HUES64 (cell line): ENCODE data around the gene TRMT1. TPM values are rescaled to one million over a fixed set of nuclear protein-coding genes. Genes with fewer than 3 reads are reported as not detected.
"Not testable (repeated sequence)": the region's sequence is repeated elsewhere in the genome, so short reads cannot be mapped to it uniquely, and the experiment has no call there.

Experiments
- H3K27ac ChIP-seq: 2 replicates; pipeline ENCODE4 v1.7.0; 2013; ENCODE audit warnings: low read depth, low read length, inconsistent platforms
- H3K27me3 ChIP-seq: 2 replicates; pipeline ENCODE4 v1.6.1; 2013; ENCODE audit warnings: mild to moderate bottlenecking, low read length; ENCODE audit not compliant: insufficient read depth
- H3K36me3 ChIP-seq: 2 replicates; pipeline ENCODE4 v1.6.1; 2013; ENCODE audit warnings: mild to moderate bottlenecking, low read length; ENCODE audit not compliant: insufficient read depth
- H3K4me1 ChIP-seq: 2 replicates; pipeline ENCODE4 v1.6.1; 2013; ENCODE audit warnings: mild to moderate bottlenecking, low read length, moderate library complexity; ENCODE audit not compliant: insufficient read depth
- H3K4me3 ChIP-seq: 2 replicates; pipeline ENCODE4 v1.5.1; 2013; ENCODE audit warnings: mild to moderate bottlenecking, low read length, moderate library complexity
- H3K9ac ChIP-seq: 2 replicates; pipeline ENCODE4 v1.6.1; 2013; ENCODE audit warnings: mild to moderate bottlenecking, low read depth, low read length
- H3K9me3 ChIP-seq: 2 replicates; pipeline ENCODE4 v1.6.1; 2013; ENCODE audit warnings: low read depth, low read length; ENCODE audit not compliant: insufficient read depth
- WGBS: fragments of 150-250, 120-280 bp; methylation state at CpG from one replicate; pipeline ENCODE4 v1.1.7; 2013; ENCODE audit warnings: missing lambda C conversion rate; 5-methylcytosine and 5-hydroxymethylcytosine counted together
- polyA plus RNA-seq, 2 experiments: library from polyadenylated mRNA; stranded (reverse); fragments of 50-300 nt; gene quantifications; one replicate each; pipeline ENCODE4 v1.2.3, GENCODE V29; 2013

TRMT1 gene
- polyA plus RNA-seq (2013, experiment 1 of 2) = 53.1 TPM
- polyA plus RNA-seq (2013, experiment 2 of 2) = 43.1 TPM

DNA sequence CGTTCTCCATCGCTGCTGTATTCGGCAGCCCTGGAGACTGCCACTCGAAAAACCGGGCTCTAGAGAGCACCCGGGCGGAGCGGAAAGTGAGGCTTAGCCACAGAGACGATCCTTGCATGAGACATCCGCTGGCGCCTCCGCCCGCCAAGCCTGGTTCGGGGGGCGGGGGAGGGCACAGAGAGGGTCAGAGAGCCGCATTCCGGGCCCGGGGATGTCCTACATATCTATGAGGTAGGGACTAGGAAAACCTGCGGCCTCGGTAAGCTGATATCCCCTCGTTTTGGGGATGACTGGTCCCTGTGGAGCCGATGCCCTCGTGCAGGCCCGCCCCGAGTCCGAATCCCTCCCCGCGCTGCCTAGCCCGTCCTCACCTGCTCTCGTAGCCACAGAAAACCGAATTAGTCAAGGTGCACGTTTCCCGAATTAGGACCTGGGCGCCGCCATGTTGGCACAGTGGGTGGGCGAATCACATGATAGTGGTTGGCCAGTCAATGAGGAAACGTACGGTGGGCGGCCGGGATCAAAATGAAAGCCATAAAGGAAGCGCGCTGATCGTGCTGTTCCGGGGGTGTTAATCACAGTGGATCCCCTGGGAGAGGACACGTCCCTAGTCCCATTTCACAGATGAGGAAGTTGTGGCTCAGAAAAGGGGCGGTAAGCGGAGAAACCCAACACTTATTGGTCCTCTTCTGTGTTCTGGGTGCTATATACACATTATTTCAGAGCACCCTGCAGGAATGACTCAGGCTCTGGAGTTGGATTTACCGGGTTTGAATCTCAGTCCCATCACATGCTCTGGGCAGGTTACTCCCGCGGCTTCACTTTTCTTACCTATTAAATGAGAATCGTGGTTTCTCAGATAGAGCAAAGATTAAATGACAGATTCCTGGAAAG, at the start of gene TRMT1:
TSS of gene TRMT1 (minus strand) at position 459 of the 894 bp plus-strand sequence. CDS start at position 118, 341 bp downstream.
- H3K27me3 ChIP-seq = no peaks in the 10 kb centered on the region
- under 1% methylated on average over 51 of the region's 51 CpGs for WGBS
- peaks cover 39% of the 10 kb centered on the region for H3K36me3 ChIP-seq
- H3K27ac ChIP-seq = peak within 1 kb of the TSS; percentile 93
- peak within 1 kb of the TSS; percentile 88 for H3K4me3 ChIP-seq
- peaks cover 28% of the 10 kb centered on the region for H3K4me1 ChIP-seq
- H3K9me3 ChIP-seq = no peaks in the 10 kb centered on the region
- peak within 1 kb of the TSS; percentile 96 for H3K9ac ChIP-seq

DNA sequence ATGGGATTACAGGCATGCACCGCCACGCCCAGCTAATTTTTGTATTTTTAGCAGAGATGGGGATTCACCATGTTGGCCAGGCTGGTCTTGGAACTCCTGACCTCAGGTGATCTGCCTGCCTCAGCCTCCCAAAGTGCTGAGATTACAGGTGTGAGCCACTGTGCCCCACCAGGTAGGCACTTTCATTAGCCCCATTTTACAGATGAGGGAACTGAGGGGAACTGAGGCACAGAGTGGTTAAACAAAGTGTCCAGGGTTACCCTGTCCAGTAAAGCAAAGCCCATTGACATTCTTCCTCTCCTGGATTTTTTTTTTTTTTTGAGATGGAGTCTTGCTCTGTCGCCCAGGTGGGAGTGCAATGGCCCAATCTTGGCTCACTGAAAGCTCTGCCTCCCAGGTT, 49.6 kb upstream of the TRMT1 start:
- H3K27me3 ChIP-seq, H3K36me3 ChIP-seq, H3K9ac ChIP-seq, H3K9me3 ChIP-seq, H3K4me3 ChIP-seq: not testable (repeated sequence)
- 90% methylated on average over 3 of the region's 3 CpGs for WGBS
- H3K4me1 ChIP-seq = peaks cover 35% of the 10 kb centered on the region
- peak overlapping the region; percentile 46 for H3K27ac ChIP-seq

DNA sequence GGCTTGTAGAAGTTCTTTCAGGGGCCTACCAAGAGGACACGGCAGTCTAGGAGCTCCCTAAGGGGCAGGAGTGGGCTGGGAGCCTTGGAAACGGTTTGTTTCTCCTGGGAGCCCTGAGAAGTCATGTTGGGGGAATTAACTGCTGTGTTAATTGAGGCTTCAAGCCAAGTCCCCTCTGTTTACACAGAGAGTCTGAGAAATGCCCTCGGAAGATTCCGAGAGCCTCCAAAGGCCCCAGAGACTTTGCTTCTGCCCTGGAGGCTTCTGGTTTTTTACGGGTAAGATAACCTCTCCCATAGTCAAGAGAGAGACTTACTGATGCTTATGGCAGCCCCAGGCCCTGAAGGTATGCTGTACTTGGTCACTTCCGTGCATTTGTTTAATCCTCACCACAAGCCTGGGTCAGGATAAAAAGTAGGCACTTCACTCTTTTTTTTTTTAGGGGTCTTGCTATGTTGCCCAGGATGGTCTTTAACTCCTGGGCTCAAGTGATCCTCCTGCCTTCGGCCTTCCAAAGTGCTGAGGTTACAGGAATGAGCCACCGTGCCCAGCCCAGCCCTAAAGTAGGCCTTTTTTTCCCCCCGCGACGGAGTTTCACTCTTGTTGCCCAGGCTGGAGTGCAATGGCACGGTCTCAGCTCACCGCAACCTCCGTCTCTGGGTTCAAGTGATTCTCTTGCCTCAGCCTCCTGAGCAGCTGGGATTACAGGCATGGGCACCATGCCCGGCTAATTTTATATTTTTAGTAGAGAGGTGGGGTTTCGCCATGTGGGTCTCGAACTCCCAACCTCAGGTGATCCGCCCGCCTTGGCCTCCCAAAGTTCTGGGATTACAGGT, 48.8 kb upstream of the TRMT1 start:
- Histone ChIP-seq H3K4me3 (peak overlapping the region; percentile 18), H3K27ac (peak overlapping the region; percentile 98), H3K9ac (peak overlapping the region; percentile 79), H3K9me3 (no peaks in the 10 kb centered on the region), H3K27me3 (no peaks in the 10 kb centered on the region), H3K36me3 (no peaks in the 10 kb centered on the region), H3K4me1 (peaks cover 35% of the 10 kb centered on the region)
- 65% methylated on average over 19 of the region's 19 CpGs for WGBS

DNA sequence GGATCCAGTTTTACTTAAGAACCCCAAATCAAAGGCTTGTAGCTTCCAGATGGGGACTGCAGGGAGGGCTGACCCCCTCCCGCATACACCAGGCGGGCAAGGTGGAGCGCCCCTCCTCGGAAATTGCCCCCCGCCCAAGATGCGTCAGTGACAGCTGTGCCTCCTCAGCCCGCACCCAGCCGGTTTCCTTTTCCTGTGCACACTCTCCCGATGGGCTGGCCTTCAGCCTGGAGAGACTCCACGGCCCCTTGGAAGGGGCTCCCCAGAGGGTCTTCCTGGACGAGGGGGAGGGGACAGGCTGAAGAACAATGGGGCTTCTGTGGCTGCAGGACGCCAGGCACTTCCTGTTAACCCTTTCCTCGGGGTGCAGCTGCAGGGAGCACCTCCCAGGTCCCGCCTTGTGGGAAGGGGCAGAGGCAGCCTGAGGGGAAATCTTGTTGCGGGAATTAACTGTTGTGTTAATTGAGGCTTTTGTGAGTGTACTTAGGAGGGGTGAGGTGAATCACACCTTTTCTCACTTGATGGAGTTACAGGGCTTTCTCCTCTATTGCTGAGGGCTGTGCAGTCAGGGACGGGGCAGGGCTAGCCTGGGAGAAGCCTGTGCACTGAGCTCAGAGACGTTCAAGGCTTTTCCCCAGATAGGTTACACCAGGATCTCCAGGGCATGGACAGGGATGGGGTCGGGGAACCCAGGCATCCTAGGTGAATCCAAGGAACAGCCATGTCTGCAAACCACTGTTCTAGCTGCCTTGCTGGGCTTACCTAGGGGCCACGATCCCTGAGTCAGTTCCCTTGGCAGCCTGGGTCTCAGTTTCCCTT, 48.0 kb upstream of the TRMT1 start:
- no peaks in the 10 kb centered on the region for H3K27me3 ChIP-seq
- peak overlapping the region; percentile 98 for H3K27ac ChIP-seq
- H3K9me3 ChIP-seq = no peaks in the 10 kb centered on the region
- H3K36me3 ChIP-seq = no peaks in the 10 kb centered on the region
- WGBS = 2% methylated on average over 19 of the region's 19 CpGs
- H3K9ac ChIP-seq = peak overlapping the region; percentile 87
- H3K4me1 ChIP-seq = peaks cover 35% of the 10 kb centered on the region
- H3K4me3 ChIP-seq = peak overlapping the region; percentile 51

DNA sequence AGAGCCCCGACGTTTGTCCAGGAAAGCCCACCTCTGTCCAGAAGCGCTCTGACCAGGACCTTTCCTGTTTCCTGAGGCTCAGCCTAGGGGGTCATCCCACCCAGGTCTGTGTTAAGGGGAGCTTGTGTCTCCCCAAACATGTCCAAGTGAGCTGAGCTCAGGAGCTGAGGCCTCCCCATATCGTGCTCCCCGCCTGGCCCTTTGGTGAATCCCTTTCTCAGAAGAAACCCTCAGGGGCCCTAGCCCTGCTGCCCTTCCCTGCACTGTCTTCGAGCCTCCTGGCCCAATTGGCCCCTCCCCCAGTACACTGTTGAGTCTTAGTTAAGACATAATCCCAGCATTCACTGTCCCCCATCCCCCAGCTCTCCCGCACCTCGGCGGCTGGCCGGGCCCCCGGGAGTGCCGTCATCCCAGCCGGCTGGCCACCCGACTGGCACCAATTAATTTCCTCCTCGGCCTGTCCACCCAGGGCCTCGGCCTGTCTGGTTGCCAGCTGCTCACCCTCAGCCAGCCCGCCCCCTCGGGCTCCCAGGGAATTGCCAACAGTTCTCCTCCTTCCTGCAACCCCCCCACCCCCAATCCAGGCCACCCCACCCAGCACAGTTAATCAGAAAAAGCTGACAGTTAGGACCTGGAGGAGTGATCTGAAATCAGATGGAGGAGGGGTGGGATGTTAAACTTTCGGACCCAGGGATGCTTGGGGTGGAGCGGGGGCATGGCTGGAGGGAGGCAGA, 47.2 kb upstream of the TRMT1 start:
- Histone ChIP-seq H3K27ac (peak overlapping the region; percentile 98), H3K4me3 (peak overlapping the region; percentile 51), H3K9me3 (no peaks in the 10 kb centered on the region), H3K27me3 (no peaks in the 10 kb centered on the region), H3K36me3 (no peaks in the 10 kb centered on the region), H3K9ac (peak overlapping the region; percentile 87), H3K4me1 (peaks cover 35% of the 10 kb centered on the region)
- WGBS = 2% methylated on average over 20 of the region's 20 CpGs

DNA sequence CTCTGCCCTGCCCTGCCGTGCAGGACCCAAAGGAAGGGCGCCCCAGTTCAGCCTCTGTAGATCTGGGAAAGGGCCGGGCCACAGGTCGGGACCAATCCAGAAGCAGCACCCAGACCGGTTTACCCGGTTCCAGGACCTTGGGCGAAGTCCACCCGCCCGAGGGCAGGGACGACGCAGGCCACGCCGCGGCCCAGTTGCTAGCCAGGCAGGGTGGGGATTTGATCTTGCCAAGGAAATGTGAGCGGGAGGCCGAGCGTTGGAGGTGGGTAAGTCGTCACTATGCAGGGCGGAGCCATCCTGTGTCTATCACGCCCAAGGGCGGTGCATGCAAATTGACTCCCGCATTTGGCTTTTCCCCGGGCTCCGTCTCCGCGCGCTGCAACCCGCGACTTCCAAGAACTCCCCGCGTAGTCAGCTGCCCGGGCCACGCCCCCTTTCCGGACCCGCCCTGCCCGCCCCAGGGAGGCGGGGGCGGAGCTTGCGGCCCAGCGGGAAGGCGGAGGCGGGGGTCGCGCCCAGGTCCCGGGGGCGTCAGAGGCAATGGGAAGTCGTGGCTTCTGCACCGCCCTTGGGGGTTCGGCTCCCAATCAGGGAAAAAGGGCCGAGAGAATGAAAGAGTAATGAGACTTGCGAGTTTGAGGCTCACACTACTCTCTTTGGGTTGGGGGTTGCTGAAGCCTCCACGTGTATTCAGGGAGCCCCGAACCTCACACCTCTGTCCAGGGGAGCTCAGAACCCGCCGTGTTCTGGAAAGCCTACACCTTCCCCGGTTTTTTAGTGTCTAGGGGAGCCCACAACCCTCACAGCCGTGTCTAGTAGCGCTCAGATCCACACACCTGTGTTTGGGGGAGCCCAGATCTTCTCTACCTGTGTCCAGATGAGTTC, 46.4 kb upstream of the TRMT1 start:
- Histone ChIP-seq H3K27me3 (no peaks in the 10 kb centered on the region), H3K4me1 (peaks cover 31% of the 10 kb centered on the region), H3K27ac (peak overlapping the region; percentile 98), H3K4me3 (peak overlapping the region; percentile 51), H3K9me3 (no peaks in the 10 kb centered on the region), H3K9ac (peak overlapping the region; percentile 87), H3K36me3 (no peaks in the 10 kb centered on the region)
- 2% methylated on average over 58 of the region's 58 CpGs for whole genome bisulfite sequencing

DNA sequence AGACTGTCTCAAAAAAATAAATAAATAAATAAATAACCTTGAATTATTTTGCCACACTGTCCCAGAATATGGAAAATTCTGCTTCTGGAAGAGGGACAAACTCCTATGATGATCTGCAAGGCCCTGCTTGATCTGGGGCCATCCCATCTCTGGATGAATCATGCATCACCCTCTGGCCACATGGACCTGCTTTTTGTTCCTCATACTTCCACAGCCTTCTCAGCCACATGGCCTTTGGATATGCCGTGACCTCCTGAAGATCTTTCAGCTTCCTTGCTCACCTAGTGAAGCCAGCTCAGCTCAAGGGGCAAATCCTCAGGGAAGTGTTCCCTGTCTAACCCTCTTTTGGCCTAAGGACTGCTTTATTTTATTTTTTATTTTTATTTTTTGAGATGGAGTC, 44.0 kb upstream of the TRMT1 start:
- peaks cover 23% of the 10 kb centered on the region for H3K4me1 ChIP-seq
- no peaks in the 10 kb centered on the region for H3K36me3 ChIP-seq
- no peak overlapping the region for H3K4me3 ChIP-seq
- no peaks in the 10 kb centered on the region for H3K9me3 ChIP-seq
- H3K9ac ChIP-seq = no peak overlapping the region
- no peaks in the 10 kb centered on the region for H3K27me3 ChIP-seq
- H3K27ac ChIP-seq = no peak overlapping the region
- 93% methylated on average over 1 of the region's 1 CpG for WGBS

DNA sequence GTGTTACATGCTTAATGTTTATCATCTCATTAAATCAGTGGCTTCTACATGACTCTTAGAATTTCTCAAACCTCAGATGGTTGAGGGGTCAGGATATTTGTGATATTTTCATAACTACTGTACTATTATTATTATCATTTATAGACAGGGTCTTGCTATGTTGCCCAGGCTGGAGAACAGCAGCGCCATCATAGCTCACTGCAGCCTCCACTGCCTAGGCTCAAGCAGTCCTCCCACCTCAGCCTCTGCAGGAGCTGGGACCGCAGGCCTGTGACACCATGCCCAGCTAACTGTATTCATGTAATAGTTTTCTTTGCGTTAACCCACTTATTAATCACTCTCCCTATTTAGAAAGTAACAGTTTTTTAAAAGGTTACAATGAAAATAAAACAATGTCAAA, 43.2 kb upstream of the TRMT1 start:
- H3K27ac ChIP-seq = no peak overlapping the region
- no peaks in the 10 kb centered on the region for H3K36me3 ChIP-seq
- H3K4me1 ChIP-seq = peaks cover 15% of the 10 kb centered on the region

DNA sequence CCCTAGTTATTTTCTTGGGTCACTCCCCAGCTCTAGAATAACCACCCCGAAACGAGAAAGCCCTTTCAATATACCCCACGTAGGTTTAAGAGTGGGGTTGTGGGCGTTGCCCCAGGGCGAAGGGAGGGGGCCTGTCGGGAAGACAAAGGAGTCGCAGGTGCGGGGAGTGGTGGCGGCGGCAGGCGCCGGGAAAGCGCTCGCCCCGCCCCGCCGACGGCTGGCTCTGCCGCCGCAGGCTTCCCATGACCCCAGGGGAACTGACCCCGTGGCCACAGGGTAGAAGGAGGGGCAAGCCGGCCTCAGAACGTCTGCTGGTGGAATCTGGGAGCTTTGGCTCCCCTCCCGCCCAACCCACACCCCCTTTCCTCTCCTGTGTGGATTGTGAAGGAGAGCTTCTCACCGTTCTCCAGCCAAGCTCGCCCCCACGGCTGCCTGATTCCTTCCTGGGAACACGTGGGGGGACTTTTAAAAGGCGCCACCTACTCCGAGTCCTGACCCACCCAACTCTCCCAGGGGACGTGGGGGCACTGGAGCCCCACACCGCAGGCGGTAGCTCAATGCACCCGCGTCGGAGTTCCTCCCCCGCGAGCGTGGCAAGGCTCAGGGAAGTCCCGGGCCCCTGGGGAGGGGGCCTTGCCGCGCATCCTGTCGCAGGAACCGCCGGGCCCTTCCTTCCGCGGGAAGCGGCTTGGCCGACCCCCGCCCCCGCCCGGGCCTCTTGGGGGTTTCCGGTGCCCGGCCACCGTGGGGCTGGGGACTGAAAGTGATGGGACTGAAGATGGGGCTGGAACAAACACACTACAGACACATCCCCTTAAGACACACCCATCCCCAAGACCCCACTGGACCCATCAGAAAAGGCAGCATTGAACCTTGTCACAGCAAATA, 39.2 kb upstream of the TRMT1 start:
- Histone ChIP-seq H3K9ac (peak overlapping the region; percentile 95), H3K4me3 (peak overlapping the region; percentile 89), H3K4me1 (peaks cover 5% of the 10 kb centered on the region), H3K27me3 (no peaks in the 10 kb centered on the region), H3K27ac (peak overlapping the region; percentile 90), H3K9me3 (no peaks in the 10 kb centered on the region), H3K36me3 (peaks cover 3% of the 10 kb centered on the region; the same call in 1 of the 2 replicates)
- 2% methylated on average over 44 of the region's 55 CpGs for WGBS

More for the DNA sequence above, 43.2 kb upstream of the TRMT1 start:
- WGBS = 95% methylated on average over 2 of the region's 3 CpGs
- no peaks in the 10 kb centered on the region for H3K27me3 ChIP-seq
- no peak overlapping the region for H3K9ac ChIP-seq
- no peaks in the 10 kb centered on the region for H3K9me3 ChIP-seq
- no peak overlapping the region for H3K4me3 ChIP-seq
